ENCODE results near the gene SLC5A3.

SLC5A3 gene

GRCh38 chr21:34105947-34106541, 32.7 kb downstream of the SLC5A3 start:
- no peak for DNase-seq

GRCh38 chr21:34107606-34108005, 34.2 kb downstream of the SLC5A3 start:
- DNase-seq: no peak

GRCh38 chr21:34109075-34109474, 35.7 kb downstream of the SLC5A3 start:
- DNase-seq: no peak

GRCh38 chr21:34110594-34111202, 37.3 kb downstream of the SLC5A3 start:
- no peak for DNase-seq

GRCh38 chr21:34112316-34113033, 39.1 kb downstream of the SLC5A3 start:
- DNase-seq: no peak

GRCh38 chr21:34113842-34114241, 40.5 kb downstream of the SLC5A3 start:
- peak; percentile 37 for DNase-seq

- DNase-seq: no peak
Measured at GRCh38 chr21:34115160-34115559, 41.8 kb downstream of the SLC5A3 start.

- no peak for DNase-seq
Measured at GRCh38 chr21:34116569-34116968, 43.2 kb downstream of the SLC5A3 start.

- DNase-seq: no peak
Measured at GRCh38 chr21:34120867-34121266, 47.5 kb downstream of the SLC5A3 start.

GRCh38 chr21:34122047-34122446, 48.7 kb downstream of the SLC5A3 start:
- no peak for DNase-seq
